ENCODE data around the gene MYO10.

Gene MYO10

GRCh38 chr5:16913187-16914107 is 22.6 kb downstream of the MYO10 start:
- no peak for DNase-seq

- no peak for DNase-seq
These were observed 24.0 kb downstream of the MYO10 start for GRCh38 chr5:16912080-16912479.

- DNase-seq: no peak
These were observed 26.6 kb downstream of the MYO10 start for GRCh38 chr5:16909464-16909863.

GRCh38 chr5:16907270-16907669 is 28.8 kb downstream of the MYO10 start:
- DNase-seq: no peak

GRCh38 chr5:16906255-16906654 is 29.8 kb downstream of the MYO10 start:
- DNase-seq: no peak

GRCh38 chr5:16903480-16904300 is 32.4 kb downstream of the MYO10 start:
- DNase-seq: no peak

GRCh38 chr5:16902846-16903245 is 33.2 kb downstream of the MYO10 start:
- no peak for DNase-seq

GRCh38 chr5:16901021-16901644 is 35.0 kb downstream of the MYO10 start:
- DNase-seq: no peak

GRCh38 chr5:16899171-16899570 is 36.9 kb downstream of the MYO10 start:
- DNase-seq: no peak

GRCh38 chr5:16897800-16898199 is 38.3 kb downstream of the MYO10 start:
- DNase-seq: no peak

- DNase-seq: no peak
These were observed 38.8 kb downstream of the MYO10 start for GRCh38 chr5:16897284-16897704.

- no peak for DNase-seq
These were observed 39.3 kb downstream of the MYO10 start for GRCh38 chr5:16896767-16897166.

- DNase-seq: no peak
These were observed 41.6 kb downstream of the MYO10 start for GRCh38 chr5:16894236-16895057.

- DNase-seq: no peak
These were observed 45.1 kb downstream of the MYO10 start for GRCh38 chr5:16891033-16891432.

- DNase-seq: no peak
These were observed 46.0 kb downstream of the MYO10 start for GRCh38 chr5:16889972-16890519.

GRCh38 chr5:16889203-16889971 is 46.7 kb downstream of the MYO10 start:
- DNase-seq: no peak

GRCh38 chr5:16888694-16889124 is 47.4 kb downstream of the MYO10 start:
- no peak for DNase-seq

- DNase-seq: no peak
These were observed 49.2 kb downstream of the MYO10 start for GRCh38 chr5:16886793-16887345.

GRCh38 chr5:16886366-16886736 is 49.7 kb downstream of the MYO10 start:
- DNase-seq: no peak

- no peak for DNase-seq
These were observed 50.3 kb downstream of the MYO10 start for GRCh38 chr5:16885635-16886365.

Data from CD4-positive, alpha-beta T cell treated with Interleukin-17A for 4 hours (primary cell).